Sigmoid colon (tissue), 7 donors: ENCODE measurements around the gene SLC22A5. TPM values are rescaled to one million over a fixed set of nuclear protein-coding genes. Genes with fewer than 3 reads are reported as not detected.

Source experiments
- DNase-seq: peaks from one replicate; pipeline ENCODE4 v3.0.0-alpha.2; 2019
- H3K27ac ChIP-seq, 4 donors: fragments of 200-600 bp; sonication (generic); one replicate each; pipeline ENCODE4 v1.5.1; 2016 to 2019; ENCODE audit warnings: mild to moderate bottlenecking in 1 of 4
- H3K27me3 ChIP-seq, 3 donors: fragments of 200-600 bp; sonication (generic); one replicate each; pipeline ENCODE4 v1.5.1; 2019; ENCODE audit warnings: mild to moderate bottlenecking in 1 of 3
- H3K36me3 ChIP-seq, 4 donors: fragments of 200-600 bp; sonication (generic); one replicate each; pipeline ENCODE4 v1.5.1; 2016 to 2019
- H3K4me1 ChIP-seq, 4 donors: fragments of 200-600 bp; sonication (generic); one replicate each; pipeline ENCODE4 v1.5.1; 2017 to 2019
- H3K4me3 ChIP-seq, 4 donors: fragments of 200-600 bp; sonication (generic); one replicate each; pipeline ENCODE4 v1.5.1; 2017 to 2019; ENCODE audit warnings: mild to moderate bottlenecking in 2 of 4, moderate library complexity in 1 of 4
- H3K9me3 ChIP-seq, 4 donors: fragments of 200-600 bp in 3 of 4; sonication (generic) in 3 of 4; one replicate each; pipeline versions ENCODE4 v1.5.1 to v1.6.1; 2013 to 2019
- CTCF ChIP-seq, 4 experiments: fragments of 450-650 bp in 3 of 4; fragments of 200-600 bp in 1 of 4; IDR thresholded peaks; one replicate each; pipeline ENCODE4 v1.5.1; 2016 to 2019; ENCODE audit warnings: antibody characterized with exemption in 4 of 4, mild to moderate bottlenecking in 3 of 4, moderate library complexity in 2 of 4
- EP300 ChIP-seq, 4 donors: sonication (generic); formaldehyde crosslinking; IDR thresholded peaks; one replicate each; pipeline ENCODE4 v1.6.1; 2017; ENCODE audit warnings: antibody characterized with exemption in 4 of 4
- POLR2A ChIP-seq, 2 donors: fragments of 450-650 bp; IDR thresholded peaks; one replicate each; pipeline ENCODE4 v1.6.1; 2016; ENCODE audit warnings: antibody characterized with exemption in 2 of 2, mild to moderate bottlenecking in 2 of 2, moderate library complexity in 2 of 2
- POLR2AphosphoS5 ChIP-seq, 4 donors: sonication (generic); formaldehyde crosslinking; IDR thresholded peaks; one replicate each; pipeline ENCODE4 v1.6.1; 2017; ENCODE audit warnings: antibody characterized with exemption in 4 of 4
- WGBS, 2 donors: extraction: QIAGEN DNeasy Blood & Tissue Kit; methylation state at CpG; one replicate each; pipeline ENCODE4 v1.1.7; 2013; 5-methylcytosine and 5-hydroxymethylcytosine counted together
- intact Hi-C: fragments of 100-400 bp; cut with DNase I; formaldehyde crosslinking; loops from one replicate; pipeline ENCODE4 v1.15.1; 2023
- polyA plus RNA-seq, 3 donors: library from polyadenylated mRNA; stranded (reverse); fragments of 200-250 nt; gene quantifications; one replicate each; pipeline ENCODE4 v1.2.3, GENCODE V29; 2013
- total RNA-seq, 4 donors: library from RNA; depleted of rRNA; stranded (reverse); fragments of >200 nt; gene quantifications; one replicate each; pipeline ENCODE4 v1.1.0, GENCODE V29; 2016
- donor health status: healthy with polysubstance abuse.
- donor health status: Bipolar disorder and iron deficiency.
- donor health status: healthy.

The SLC22A5 gene
- total and polyA plus RNA-seq, 7 donors: 3.6 to 11.9 (median 7.2) TPM

GRCh38 chr5:132389585-132390286 lies 20.2 kb downstream of the SLC22A5 start:
- Histone ChIP-seq H3K4me3 (no peak overlapping the region), H3K4me1 (peaks cover 0 to 74% (median 62%) of the 10 kb centered on the region in 4 donors), H3K9me3 (no peaks in the 10 kb centered on the region), H3K36me3 (peaks cover 0 to 23% (median 4%) of the 10 kb centered on the region in 4 donors), H3K27me3 (no peaks in the 10 kb centered on the region), H3K27ac (peak overlapping the region; percentile 91 to 94 (median 92))
- DNase-seq: peak; percentile 92
- intact Hi-C loops: loop anchor here (5.0 to 10.0 kb wide), 3 partner anchors 168 to 433 kb away; partner anchors contain the start of genes KIF3A and RAD50
- no peak for TF ChIP-seq POLR2A (IDR thresholded peaks at IDR 0.05)
- peak in 3 of 4 donors; percentile 38 to 86 (median 61) for TF ChIP-seq POLR2AphosphoS5 (IDR thresholded peaks at IDR 0.05)
- 92 to 95% methylated on average over 10 of the region's 10 CpGs for WGBS, 2 donors

- intact Hi-C loops: no loop called here
- Histone ChIP-seq H3K4me3 (no peak overlapping the region), H3K36me3 (peaks cover 0 to 26% (median 4%) of the 10 kb centered on the region in 4 donors), H3K4me1 (peaks cover 0 to 75% (median 56%) of the 10 kb centered on the region in 4 donors), H3K27me3 (no peaks in the 10 kb centered on the region), H3K27ac (peak overlapping the region in 2 of 4 donors; percentile 91 to 94), H3K9me3 (no peaks in the 10 kb centered on the region)
- TF ChIP-seq EP300 (IDR thresholded peaks at IDR 0.05): no peak
- no peak for TF ChIP-seq POLR2AphosphoS5 (IDR thresholded peaks at IDR 0.05)
- TF ChIP-seq CTCF (IDR thresholded peaks at IDR 0.05): no peak
- TF ChIP-seq POLR2A (IDR thresholded peaks at IDR 0.05): no peak
- DNase-seq: no peak
- WGBS, 2 donors: 65 to 87% methylated on average over 5 of the region's 5 CpGs
Observed at GRCh38 chr5:132391247-132391646, 21.7 kb downstream of the SLC22A5 start.

GRCh38 chr5:132391870-132392269 lies 22.4 kb downstream of the SLC22A5 start:
- no peak for DNase-seq
- no peak for TF ChIP-seq POLR2AphosphoS5 (IDR thresholded peaks at IDR 0.05)
- TF ChIP-seq CTCF (IDR thresholded peaks at IDR 0.05): no peak
- TF ChIP-seq POLR2A (IDR thresholded peaks at IDR 0.05): no peak
- no peak for TF ChIP-seq EP300 (IDR thresholded peaks at IDR 0.05)
- intact Hi-C loops: no loop called here
- Histone ChIP-seq H3K4me3 (no peak overlapping the region), H3K9me3 (no peaks in the 10 kb centered on the region), H3K27me3 (no peaks in the 10 kb centered on the region), H3K4me1 (peaks cover 0 to 68% (median 50%) of the 10 kb centered on the region in 4 donors), H3K27ac (peak overlapping the region in 1 of 4 donors; percentile 91), H3K36me3 (peaks cover 0 to 26% (median 4%) of the 10 kb centered on the region in 4 donors)

- DNase-seq: no peak
- H3K4me1 ChIP-seq: peaks cover 0 to 63% (median 44%) of the 10 kb centered on the region in 4 donors
- no peak for TF ChIP-seq POLR2AphosphoS5 (IDR thresholded peaks at IDR 0.05)
- TF ChIP-seq CTCF (IDR thresholded peaks at IDR 0.05): no peak
- no peak for TF ChIP-seq POLR2A (IDR thresholded peaks at IDR 0.05)
- TF ChIP-seq EP300 (IDR thresholded peaks at IDR 0.05): no peak
- H3K4me3 ChIP-seq: no peak overlapping the region
- peaks cover 0 to 26% (median 4%) of the 10 kb centered on the region in 4 donors for H3K36me3 ChIP-seq
- peak overlapping the region in 1 of 4 donors; percentile 2 for H3K27ac ChIP-seq
- H3K9me3 ChIP-seq: no peaks in the 10 kb centered on the region
- no peaks in the 10 kb centered on the region for H3K27me3 ChIP-seq
- intact Hi-C loops: no loop called here
- WGBS, 2 donors: 92 to 94% methylated on average over 8 of the region's 8 CpGs
Observed at GRCh38 chr5:132392411-132392810, 22.9 kb downstream of the SLC22A5 start.

- H3K36me3 ChIP-seq: peaks cover 0 to 26% (median 4%) of the 10 kb centered on the region in 4 donors
- 95 to 96% methylated on average over 6 of the region's 6 CpGs for WGBS, 2 donors
- no peak overlapping the region for H3K4me3 ChIP-seq
- DNase-seq: no peak
- intact Hi-C loops: no loop called here
- no peak overlapping the region for H3K27ac ChIP-seq
- TF ChIP-seq POLR2A (IDR thresholded peaks at IDR 0.05) (no peak), CTCF (IDR thresholded peaks at IDR 0.05) (no peak), POLR2AphosphoS5 (IDR thresholded peaks at IDR 0.05) (no peak), EP300 (IDR thresholded peaks at IDR 0.05) (no peak)
- H3K27me3 ChIP-seq: no peaks in the 10 kb centered on the region
- H3K9me3 ChIP-seq: no peaks in the 10 kb centered on the region
- peaks cover 0 to 55% (median 37%) of the 10 kb centered on the region in 4 donors for H3K4me1 ChIP-seq
Observed at GRCh38 chr5:132392978-132393825, 23.7 kb downstream of the SLC22A5 start.
